GM19324 (cell line): ENCODE results near the gene LIN7A.

Experiments used
- ATAC-seq: cut with Tn5 transposase; IDR thresholded peaks from one replicate; pipeline ENCODE4 v1.9.1; 2021; ENCODE audit warnings: mild to moderate bottlenecking, moderate library complexity; ENCODE audit not compliant: unreplicated experiment, low FRiP score

The LIN7A gene

GRCh38 chr12:80861641-80862378 lies 75.9 kb downstream of the LIN7A start:
- no peak for ATAC-seq

- ATAC-seq: no peak
Measured at GRCh38 chr12:80860928-80861327, 76.8 kb downstream of the LIN7A start.

- no peak for ATAC-seq
Measured at GRCh38 chr12:80860206-80860605, 77.5 kb downstream of the LIN7A start.

- no peak for ATAC-seq
Measured at GRCh38 chr12:80858356-80858755, 79.4 kb downstream of the LIN7A start.

GRCh38 chr12:80857311-80857710 lies 80.4 kb downstream of the LIN7A start:
- ATAC-seq: no peak

- ATAC-seq: no peak
Measured at GRCh38 chr12:80849337-80849736, 88.4 kb downstream of the LIN7A start.

- ATAC-seq: no peak
Measured at GRCh38 chr12:80848858-80849257, 88.9 kb downstream of the LIN7A start.

GRCh38 chr12:80847575-80847974 lies 90.2 kb downstream of the LIN7A start:
- ATAC-seq: no peak

- no peak for ATAC-seq
Measured at GRCh38 chr12:80846952-80847351, 90.8 kb downstream of the LIN7A start.

- ATAC-seq: no peak
Measured at GRCh38 chr12:80845639-80846038, 92.1 kb downstream of the LIN7A start.

GRCh38 chr12:80843969-80844368 lies 93.8 kb downstream of the LIN7A start:
- no peak for ATAC-seq

- peak; percentile 53 for ATAC-seq
Measured at GRCh38 chr12:80838708-80839107, 99.0 kb downstream of the LIN7A start.

GRCh38 chr12:80838024-80838658 lies 99.6 kb downstream of the LIN7A start:
- ATAC-seq: peak; percentile 33

- ATAC-seq: no peak
Measured at GRCh38 chr12:80837342-80837978, 100.3 kb downstream of the LIN7A start.

GRCh38 chr12:80834724-80835123 lies 103.0 kb downstream of the LIN7A start:
- no peak for ATAC-seq

GRCh38 chr12:80830533-80831088 lies 107.1 kb downstream of the LIN7A start:
- no peak for ATAC-seq

GRCh38 chr12:80829767-80830166 lies 108.0 kb downstream of the LIN7A start:
- no peak for ATAC-seq

GRCh38 chr12:80825506-80825905 lies 112.2 kb downstream of the LIN7A start:
- no peak for ATAC-seq

- ATAC-seq: no peak
Measured at GRCh38 chr12:80823393-80823792, 114.3 kb downstream of the LIN7A start.

- no peak for ATAC-seq
Measured at GRCh38 chr12:80821513-80822000, 116.2 kb downstream of the LIN7A start.

- no peak for ATAC-seq
Measured at GRCh38 chr12:80818878-80819277, 118.9 kb downstream of the LIN7A start.
